NB4 (cell line): ENCODE data around the gene PRSS53.

Experiments
- DNase-seq: peaks from one replicate; pipeline ENCODE4 v3.0.0; 2010; ENCODE audit warnings: low read depth
- H3K4me3 ChIP-seq: one replicate; pipeline ENCODE4 v1.5.1; 2011; ENCODE audit warnings: mild to moderate bottlenecking, low read depth, low read length, moderate library complexity
- CTCF ChIP-seq: IDR thresholded peaks from one replicate; pipeline ENCODE4 v1.5.1; 2012; ENCODE audit warnings: low read depth, low read length
- MAX ChIP-seq: IDR thresholded peaks from 2 replicates; pipeline ENCODE4 v1.6.1; 2011; ENCODE audit warnings: low read depth, low read length
- MYC ChIP-seq: IDR thresholded peaks from 2 replicates; pipeline ENCODE4 v1.6.1; 2011; ENCODE audit warnings: low read depth, low read length
- POLR2A ChIP-seq: IDR thresholded peaks from 2 replicates; pipeline ENCODE4 v1.6.1; 2011; ENCODE audit warnings: mild to moderate bottlenecking; ENCODE audit not compliant: insufficient read length; ENCODE audit errors: extremely low read depth

Gene PRSS53

GRCh38 chr16:31113121-31114120 lies 24.7 kb upstream of the PRSS53 start:
- H3K4me3 ChIP-seq, result no peak overlapping the region
- TF ChIP-seq CTCF, result no peak
- TF ChIP-seq POLR2A, result no peak
- TF ChIP-seq MAX, result peak; percentile 3; the same call in 1 of the 2 replicates
- DNase-seq, result peak; percentile 67

GRCh38 chr16:31112711-31113110 lies 24.0 kb upstream of the PRSS53 start:
- H3K4me3 ChIP-seq, result no peak overlapping the region
- no peak for TF ChIP-seq MYC
- TF ChIP-seq CTCF, result no peak
- no peak for TF ChIP-seq MAX
- no peak for DNase-seq

- no peak overlapping the region for H3K4me3 ChIP-seq
- TF ChIP-seq MYC (no peak), MAX (no peak), CTCF (no peak), POLR2A (no peak)
- DNase-seq, result no peak
These were observed 23.2 kb upstream of the PRSS53 start for GRCh38 chr16:31111881-31112466.

- TF ChIP-seq POLR2A (no peak), MYC (no peak), CTCF (no peak), MAX (no peak)
- DNase-seq, result no peak
- H3K4me3 ChIP-seq, result no peak overlapping the region
These were observed 21.6 kb upstream of the PRSS53 start for GRCh38 chr16:31110106-31111034.

- TF ChIP-seq CTCF, result no peak
- TF ChIP-seq MYC, result no peak
- no peak for TF ChIP-seq MAX
- no peak for TF ChIP-seq POLR2A
- no peak overlapping the region for H3K4me3 ChIP-seq
- DNase-seq, result no peak
These were observed 20.9 kb upstream of the PRSS53 start for GRCh38 chr16:31109622-31110021.
